ENCODE measurements around the gene EPS8.

DNA sequence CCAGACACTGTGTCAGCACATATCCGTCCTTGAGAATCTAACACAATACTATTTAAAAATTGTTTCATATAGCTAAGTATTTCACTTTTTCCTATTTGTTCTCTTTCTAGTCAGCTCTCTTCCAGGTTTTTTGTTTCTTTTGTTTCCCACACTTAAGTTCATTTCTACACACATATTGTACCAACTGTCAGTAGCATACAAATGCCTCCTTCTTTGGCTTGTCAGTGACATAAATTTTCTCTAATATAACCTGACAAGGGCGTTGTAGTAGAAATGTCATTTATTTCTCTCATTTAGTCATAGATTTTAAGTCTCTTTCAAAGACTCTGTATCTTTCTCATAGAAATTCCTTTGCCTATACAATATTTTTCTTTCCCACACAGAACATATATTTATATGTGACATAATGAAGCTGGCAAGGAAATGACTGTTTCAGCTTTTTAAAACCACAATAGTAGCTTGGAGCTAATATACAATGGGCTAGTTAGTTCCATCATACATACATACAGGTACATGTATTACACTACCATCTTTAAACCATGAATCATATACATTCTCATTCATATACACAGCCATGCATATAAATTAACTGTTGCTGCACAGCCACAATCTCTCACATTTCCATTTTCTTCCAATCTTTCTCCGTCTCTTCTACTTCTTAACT, 42.3 kb upstream of the EPS8 start:
- TF ChIP-seq EZH2 (IDR thresholded peaks at IDR 0.05; ENCODE audit: low read length) = no peak
- TF ChIP-seq, protein P1, sequence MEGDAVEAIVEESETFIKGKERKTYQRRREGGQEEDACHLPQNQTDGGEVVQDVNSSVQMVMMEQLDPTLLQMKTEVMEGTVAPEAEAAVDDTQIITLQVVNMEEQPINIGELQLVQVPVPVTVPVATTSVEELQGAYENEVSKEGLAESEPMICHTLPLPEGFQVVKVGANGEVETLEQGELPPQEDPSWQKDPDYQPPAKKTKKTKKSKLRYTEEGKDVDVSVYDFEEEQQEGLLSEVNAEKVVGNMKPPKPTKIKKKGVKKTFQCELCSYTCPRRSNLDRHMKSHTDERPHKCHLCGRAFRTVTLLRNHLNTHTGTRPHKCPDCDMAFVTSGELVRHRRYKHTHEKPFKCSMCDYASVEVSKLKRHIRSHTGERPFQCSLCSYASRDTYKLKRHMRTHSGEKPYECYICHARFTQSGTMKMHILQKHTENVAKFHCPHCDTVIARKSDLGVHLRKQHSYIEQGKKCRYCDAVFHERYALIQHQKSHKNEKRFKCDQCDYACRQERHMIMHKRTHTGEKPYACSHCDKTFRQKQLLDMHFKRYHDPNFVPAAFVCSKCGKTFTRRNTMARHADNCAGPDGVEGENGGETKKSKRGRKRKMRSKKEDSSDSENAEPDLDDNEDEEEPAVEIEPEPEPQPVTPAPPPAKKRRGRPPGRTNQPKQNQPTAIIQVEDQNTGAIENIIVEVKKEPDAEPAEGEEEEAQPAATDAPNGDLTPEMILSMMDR (optimal IDR thresholded peaks at IDR 0.05 in 1 of 3, IDR thresholded peaks at IDR 0.05 in 1 of 3, conservative IDR thresholded peaks at IDR 0.05 in 1 of 3; ENCODE audit: extremely low read depth in 1 of 3, insufficient read depth in 2 of 3, low read length in 3 of 3) = no peak
